HuH-7 (cell line): Measurements from ENCODE around the gene HERC4.
"Not testable (repeated sequence)": the region's sequence is repeated elsewhere in the genome, so short reads cannot be mapped to it uniquely, and the experiment has no call there.

ENCODE experiments used
- DNase-seq: peaks from one replicate; pipeline ENCODE4 v3.0.0; 2011; ENCODE audit warnings: low spot score

The HERC4 gene

GRCh38 chr10:68047554-68048327 lies 27.3 kb downstream of the HERC4 start:
- DNase-seq = no peak

- DNase-seq = no peak
Observed at GRCh38 chr10:68047122-68047521, 28.0 kb downstream of the HERC4 start.

GRCh38 chr10:68046642-68047041 lies 28.4 kb downstream of the HERC4 start:
- no peak for DNase-seq

GRCh38 chr10:68043030-68043429 lies 32.1 kb downstream of the HERC4 start:
- no peak for DNase-seq

GRCh38 chr10:68032113-68032512 lies 43.0 kb downstream of the HERC4 start:
- DNase-seq = peak; percentile 4

- no peak for DNase-seq
Observed at GRCh38 chr10:68027429-68027828, 47.7 kb downstream of the HERC4 start.

GRCh38 chr10:68023292-68023691 lies 51.8 kb downstream of the HERC4 start:
- no peak for DNase-seq

GRCh38 chr10:68022324-68022723 lies 52.8 kb downstream of the HERC4 start:
- not testable (repeated sequence) for DNase-seq

GRCh38 chr10:68016519-68016918 lies 58.6 kb downstream of the HERC4 start:
- not testable (repeated sequence) for DNase-seq

GRCh38 chr10:68010426-68010940 lies 64.6 kb downstream of the HERC4 start:
- no peak for DNase-seq

GRCh38 chr10:68007356-68007755 lies 67.7 kb downstream of the HERC4 start:
- DNase-seq = no peak

- no peak for DNase-seq
Observed at GRCh38 chr10:68001539-68001938, 73.5 kb downstream of the HERC4 start.

GRCh38 chr10:68001000-68001399 lies 74.1 kb downstream of the HERC4 start:
- DNase-seq = no peak

- DNase-seq = no peak
Observed at GRCh38 chr10:67990093-67990492, 85.0 kb downstream of the HERC4 start.

GRCh38 chr10:67988606-67989005 lies 86.5 kb downstream of the HERC4 start:
- DNase-seq = no peak

GRCh38 chr10:67982603-67983002 lies 92.5 kb downstream of the HERC4 start:
- DNase-seq = not testable (repeated sequence)

GRCh38 chr10:67978749-67979148 lies 96.3 kb downstream of the HERC4 start:
- DNase-seq = no peak

GRCh38 chr10:67977251-67977650 lies 97.8 kb downstream of the HERC4 start:
- DNase-seq = no peak

GRCh38 chr10:67976292-67977245 lies 98.5 kb downstream of the HERC4 start:
- DNase-seq = no peak

GRCh38 chr10:67975871-67976270 lies 99.2 kb downstream of the HERC4 start:
- no peak for DNase-seq

- no peak for DNase-seq
Observed at GRCh38 chr10:67971311-67971710, 103.8 kb downstream of the HERC4 start.

- no peak for DNase-seq
Observed at GRCh38 chr10:67969875-67970274, 105.2 kb downstream of the HERC4 start.

GRCh38 chr10:67966035-67966434 lies 109.0 kb downstream of the HERC4 start:
- DNase-seq = not testable (repeated sequence)
